Thoracic aorta (tissue), 2 donors: ENCODE results near the gene MPP3. TPM values are rescaled to one million over a fixed set of nuclear protein-coding genes. Genes with fewer than 3 reads are reported as not detected.

Source experiments
- ATAC-seq: fragments of 150-250 bp; one replicate; pipeline ENCODE4 v1.8.0; 2017; ENCODE audit warnings: low read depth; ENCODE audit not compliant: insufficient number of reproducible peaks, low FRiP score
- DNase-seq: peaks from one replicate; pipeline ENCODE4 v3.0.0-alpha.2; 2020; ENCODE audit warnings: low spot score
- H3K27ac ChIP-seq, 2 donors: fragments of 200-600 bp; sonication (generic); 1 replicate in 1 of 2; 2 replicates in 1 of 2; pipeline ENCODE4 v1.5.1; 2016; ENCODE audit warnings: mild to moderate bottlenecking in 2 of 2, moderate library complexity in 2 of 2
- H3K27me3 ChIP-seq: fragments of 200-600 bp; sonication (generic); replicated peaks from 2 replicates; pipeline ENCODE4 v1.6.0; 2016; ENCODE audit warnings: mild to moderate bottlenecking; ENCODE audit not compliant: insufficient read depth
- H3K36me3 ChIP-seq: fragments of 200-600 bp; sonication (generic); one replicate; pipeline ENCODE4 v1.5.1; 2016
- H3K4me1 ChIP-seq, 2 donors: fragments of 200-600 bp; sonication (generic); 1 replicate in 1 of 2; 2 replicates in 1 of 2; pipeline versions ENCODE4 v1.5.1 to v1.6.0; 2016; ENCODE audit warnings: low read depth in 2 of 2, mild to moderate bottlenecking in 1 of 2; ENCODE audit not compliant: control insufficient read depth in 1 of 2
- H3K4me3 ChIP-seq: fragments of 200-600 bp; sonication (generic); 2 replicates; pipeline ENCODE4 v1.5.1; 2016; ENCODE audit warnings: mild to moderate bottlenecking
- H3K9me3 ChIP-seq: fragments of 200-600 bp; sonication (generic); 2 replicates; pipeline ENCODE4 v1.5.1; 2016
- CTCF ChIP-seq: fragments of 200-600 bp; sonication (generic); IDR thresholded peaks from one replicate; pipeline ENCODE4 v1.5.1; 2019; ENCODE audit warnings: antibody characterized with exemption
- total RNA-seq, 2 donors: library from RNA; depleted of rRNA; stranded (reverse); fragments of >200 nt; gene quantifications; one replicate each; pipeline versions ENCODE4 v1.1.0 to v1.2.3, GENCODE V29; 2016

The MPP3 gene
- total RNA-seq, 2 donors from 2014 or later, result 32.8 to 73.8 TPM

- Histone ChIP-seq H3K9me3 (no peaks in the 10 kb centered on the region), H3K27me3 (no peaks in the 10 kb centered on the region), H3K27ac (no peak overlapping the region), H3K4me1 (no peaks in the 10 kb centered on the region), H3K4me3 (no peak overlapping the region), H3K36me3 (no peaks in the 10 kb centered on the region)
- TF ChIP-seq CTCF, result no peak
- no peak for DNase-seq
- ATAC-seq, result no peak
Measured at GRCh38 chr17:43791589-43791988, 41.4 kb downstream of the MPP3 start.

- no peaks in the 10 kb centered on the region for H3K9me3 ChIP-seq
- H3K36me3 ChIP-seq, result no peaks in the 10 kb centered on the region
- DNase-seq, result no peak
- no peak for TF ChIP-seq CTCF
- H3K27me3 ChIP-seq, result no peaks in the 10 kb centered on the region
- ATAC-seq, result no peak
- H3K4me3 ChIP-seq, result no peak overlapping the region
- no peak overlapping the region for H3K27ac ChIP-seq
- H3K4me1 ChIP-seq, result no peaks in the 10 kb centered on the region
Measured at GRCh38 chr17:43790311-43790940, 42.5 kb downstream of the MPP3 start.

- H3K27ac ChIP-seq, result no peak overlapping the region
- no peak for ATAC-seq
- DNase-seq, result no peak
- no peak overlapping the region for H3K4me3 ChIP-seq
- H3K36me3 ChIP-seq, result no peaks in the 10 kb centered on the region
- no peaks in the 10 kb centered on the region for H3K27me3 ChIP-seq
- TF ChIP-seq CTCF, result no peak
- H3K4me1 ChIP-seq, result no peaks in the 10 kb centered on the region
- no peaks in the 10 kb centered on the region for H3K9me3 ChIP-seq
Measured at GRCh38 chr17:43789482-43789881, 43.5 kb downstream of the MPP3 start.

DNA sequence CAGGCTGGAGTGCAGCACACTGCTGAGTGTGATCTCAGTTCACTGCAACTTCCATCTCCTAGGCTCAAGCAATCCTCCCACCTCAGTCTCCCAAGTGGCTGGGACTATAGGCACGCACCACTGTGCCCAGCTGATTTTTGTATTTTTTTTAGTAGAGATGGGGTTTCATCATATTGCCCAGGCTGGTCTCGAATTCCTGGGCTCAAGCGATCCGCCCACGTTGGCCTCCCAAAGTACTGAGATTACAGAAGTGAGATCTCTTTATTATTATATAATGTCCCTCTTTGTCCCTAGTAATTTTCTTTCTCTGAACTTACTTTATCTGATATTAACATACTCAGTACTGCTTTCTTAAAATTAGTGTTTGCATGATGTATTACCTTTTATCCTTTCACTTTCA lies 44.4 kb downstream of the MPP3 start:
- Histone ChIP-seq H3K9me3 (no peaks in the 10 kb centered on the region), H3K4me3 (no peak overlapping the region), H3K27ac (no peak overlapping the region), H3K27me3 (no peaks in the 10 kb centered on the region), H3K4me1 (no peaks in the 10 kb centered on the region), H3K36me3 (no peaks in the 10 kb centered on the region)
- TF ChIP-seq CTCF, result no peak
- ATAC-seq (no peak), DNase-seq (no peak)

- ATAC-seq, result no peak
- no peaks in the 10 kb centered on the region for H3K36me3 ChIP-seq
Measured at GRCh38 chr17:43787728-43788127, 45.2 kb downstream of the MPP3 start.

More at GRCh38 chr17:43787728-43788127, 45.2 kb downstream of the MPP3 start:
- Histone ChIP-seq H3K9me3 (no peaks in the 10 kb centered on the region), H3K27ac (no peak overlapping the region), H3K27me3 (no peaks in the 10 kb centered on the region), H3K4me3 (no peak overlapping the region), H3K4me1 (no peaks in the 10 kb centered on the region)
- no peak for DNase-seq
- TF ChIP-seq CTCF, result no peak
